Measurements from ENCODE around the gene ART3.
"Not testable (repeated sequence)": the region's sequence is repeated elsewhere in the genome, so short reads cannot be mapped to it uniquely, and the experiment has no call there.

ART3 gene, protein sequence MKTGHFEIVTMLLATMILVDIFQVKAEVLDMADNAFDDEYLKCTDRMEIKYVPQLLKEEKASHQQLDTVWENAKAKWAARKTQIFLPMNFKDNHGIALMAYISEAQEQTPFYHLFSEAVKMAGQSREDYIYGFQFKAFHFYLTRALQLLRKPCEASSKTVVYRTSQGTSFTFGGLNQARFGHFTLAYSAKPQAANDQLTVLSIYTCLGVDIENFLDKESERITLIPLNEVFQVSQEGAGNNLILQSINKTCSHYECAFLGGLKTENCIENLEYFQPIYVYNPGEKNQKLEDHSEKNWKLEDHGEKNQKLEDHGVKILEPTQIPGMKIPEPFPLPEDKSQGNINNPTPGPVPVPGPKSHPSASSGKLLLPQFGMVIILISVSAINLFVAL

GRCh38 chr4:76074468-76074867 is at the start of gene ART3:
Gene ART3, plus strand, starts transcription at chr4:76074709. Its CDS starts 1,181 bp downstream, at chr4:76075890.
- DNase-seq (ENCODE audit: low read depth, low spot score) = no peak
- WGBS (ENCODE audit: insufficient coverage, insufficient read length) = no CpG with 5 or more reads among the region's 1 CpG
- Histone ChIP-seq H3K9me3 (ENCODE audit: control insufficient read depth, insufficient read depth, low read length) (no peaks in the 10 kb centered on the region), H3K4me3 (ENCODE audit: low read length) (no peak within 1 kb of the TSS), H3K4me1 (ENCODE audit: control insufficient read depth, insufficient read depth, low read length) (peaks cover 1% of the 10 kb centered on the region; the same call in 1 of the 2 replicates), H3K27ac (ENCODE audit: low read length) (no peak within 1 kb of the TSS), H3K27me3 (ENCODE audit: control insufficient read depth, insufficient read depth, low read length) (no peaks in the 10 kb centered on the region), H3K36me3 (ENCODE audit: control insufficient read depth, insufficient read depth, low read length) (no peaks in the 10 kb centered on the region)

- Histone ChIP-seq H3K36me3 (ENCODE audit: control insufficient read depth, insufficient read depth, low read length) (no peaks in the 10 kb centered on the region), H3K27ac (ENCODE audit: low read length) (no peak overlapping the region), H3K4me3 (ENCODE audit: low read length) (no peak overlapping the region), H3K27me3 (ENCODE audit: control insufficient read depth, insufficient read depth, low read length) (no peaks in the 10 kb centered on the region), H3K4me1 (ENCODE audit: control insufficient read depth, insufficient read depth, low read length) (no peaks in the 10 kb centered on the region), H3K9me3 (ENCODE audit: control insufficient read depth, insufficient read depth, low read length) (no peaks in the 10 kb centered on the region)
- no peak for DNase-seq (ENCODE audit: low read depth, low spot score)
- no CpG with 5 or more reads among the region's 6 CpGs for WGBS (ENCODE audit: insufficient coverage, insufficient read length)
Observed at GRCh38 chr4:76028350-76028765, 46.2 kb upstream of the ART3 start.

DNA sequence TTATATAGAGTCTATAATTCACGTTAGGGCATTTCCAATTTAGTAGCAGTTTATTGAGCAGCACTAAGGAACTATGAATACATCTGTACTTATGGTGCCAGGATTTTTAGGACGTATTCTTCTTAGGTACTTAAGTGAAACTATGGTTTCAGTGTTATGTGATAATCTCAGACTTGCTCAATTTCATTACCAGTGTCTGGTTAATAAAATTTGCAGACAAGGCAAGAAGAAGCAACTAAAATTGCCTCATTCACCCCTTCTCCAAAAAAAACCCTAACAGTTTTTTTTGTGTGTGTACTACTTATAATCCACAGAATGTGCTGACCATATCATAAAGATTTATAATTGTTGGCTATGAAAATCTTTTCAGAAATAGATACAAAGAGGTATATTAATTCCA is 45.2 kb upstream of the ART3 start:
- H3K27ac ChIP-seq (ENCODE audit: low read length) = no peak overlapping the region

GRCh38 chr4:76035141-76035540 is 39.4 kb upstream of the ART3 start:
- DNase-seq (ENCODE audit: low read depth, low spot score) = no peak
- H3K27ac ChIP-seq (ENCODE audit: low read length) = no peak overlapping the region
- H3K4me1 ChIP-seq (ENCODE audit: control insufficient read depth, insufficient read depth, low read length) = no peaks in the 10 kb centered on the region
- H3K27me3 ChIP-seq (ENCODE audit: control insufficient read depth, insufficient read depth, low read length) = no peaks in the 10 kb centered on the region
- no peak overlapping the region for H3K4me3 ChIP-seq (ENCODE audit: low read length)
- H3K36me3 ChIP-seq (ENCODE audit: control insufficient read depth, insufficient read depth, low read length) = no peaks in the 10 kb centered on the region
- no CpG with 5 or more reads among the region's 3 CpGs for WGBS (ENCODE audit: insufficient coverage, insufficient read length)
- H3K9me3 ChIP-seq (ENCODE audit: control insufficient read depth, insufficient read depth, low read length) = no peaks in the 10 kb centered on the region

More for the DNA sequence above, 45.2 kb upstream of the ART3 start:
- Histone ChIP-seq H3K36me3 (ENCODE audit: control insufficient read depth, insufficient read depth, low read length) (no peaks in the 10 kb centered on the region), H3K9me3 (ENCODE audit: control insufficient read depth, insufficient read depth, low read length) (no peaks in the 10 kb centered on the region), H3K27me3 (ENCODE audit: control insufficient read depth, insufficient read depth, low read length) (no peaks in the 10 kb centered on the region), H3K4me3 (ENCODE audit: low read length) (no peak overlapping the region), H3K4me1 (ENCODE audit: control insufficient read depth, insufficient read depth, low read length) (no peaks in the 10 kb centered on the region)
- WGBS (ENCODE audit: insufficient coverage, insufficient read length) = no CpG with 5 or more reads among the region's 2 CpGs
- DNase-seq (ENCODE audit: low read depth, low spot score) = no peak

GRCh38 chr4:76035799-76036380 is 38.6 kb upstream of the ART3 start, which contains the start of gene CXCL11:
Gene CXCL11, minus strand, starts transcription at chr4:76036070. Its CDS starts 83 bp downstream, at chr4:76035987.
- H3K27ac ChIP-seq (ENCODE audit: low read length) = no peak within 1 kb of the TSS
- H3K9me3 ChIP-seq (ENCODE audit: control insufficient read depth, insufficient read depth, low read length) = no peaks in the 10 kb centered on the region
- H3K4me3 ChIP-seq (ENCODE audit: low read length) = no peak within 1 kb of the TSS
- H3K36me3 ChIP-seq (ENCODE audit: control insufficient read depth, insufficient read depth, low read length) = no peaks in the 10 kb centered on the region
- no peaks in the 10 kb centered on the region for H3K27me3 ChIP-seq (ENCODE audit: control insufficient read depth, insufficient read depth, low read length)
- no CpG with 5 or more reads among the region's 2 CpGs for WGBS (ENCODE audit: insufficient coverage, insufficient read length)
- DNase-seq (ENCODE audit: low read depth, low spot score) = no peak
- no peaks in the 10 kb centered on the region for H3K4me1 ChIP-seq (ENCODE audit: control insufficient read depth, insufficient read depth, low read length)

- Histone ChIP-seq H3K9me3 (ENCODE audit: control insufficient read depth, insufficient read depth, low read length) (no peaks in the 10 kb centered on the region), H3K4me1 (ENCODE audit: control insufficient read depth, insufficient read depth, low read length) (no peaks in the 10 kb centered on the region), H3K27me3 (ENCODE audit: control insufficient read depth, insufficient read depth, low read length) (no peaks in the 10 kb centered on the region), H3K4me3 (ENCODE audit: low read length) (no peak overlapping the region), H3K36me3 (ENCODE audit: control insufficient read depth, insufficient read depth, low read length) (no peaks in the 10 kb centered on the region), H3K27ac (ENCODE audit: low read length) (no peak overlapping the region)
- no peak for DNase-seq (ENCODE audit: low read depth, low spot score)
- no CpG with 5 or more reads among the region's 3 CpGs for WGBS (ENCODE audit: insufficient coverage, insufficient read length)
Observed at GRCh38 chr4:76036855-76037254, 37.7 kb upstream of the ART3 start.

- H3K27ac ChIP-seq (ENCODE audit: low read length); H3K27me3 ChIP-seq (ENCODE audit: control insufficient read depth, insufficient read depth, low read length); DNase-seq (ENCODE audit: low read depth, low spot score); H3K36me3 ChIP-seq (ENCODE audit: control insufficient read depth, insufficient read depth, low read length); H3K4me1 ChIP-seq (ENCODE audit: control insufficient read depth, insufficient read depth, low read length); H3K9me3 ChIP-seq (ENCODE audit: control insufficient read depth, insufficient read depth, low read length); H3K4me3 ChIP-seq (ENCODE audit: low read length): not testable (repeated sequence)
- WGBS (ENCODE audit: insufficient coverage, insufficient read length) = no CpG with 5 or more reads among the region's 18 CpGs
Observed at GRCh38 chr4:76042241-76042998, 32.1 kb upstream of the ART3 start.

DNA sequence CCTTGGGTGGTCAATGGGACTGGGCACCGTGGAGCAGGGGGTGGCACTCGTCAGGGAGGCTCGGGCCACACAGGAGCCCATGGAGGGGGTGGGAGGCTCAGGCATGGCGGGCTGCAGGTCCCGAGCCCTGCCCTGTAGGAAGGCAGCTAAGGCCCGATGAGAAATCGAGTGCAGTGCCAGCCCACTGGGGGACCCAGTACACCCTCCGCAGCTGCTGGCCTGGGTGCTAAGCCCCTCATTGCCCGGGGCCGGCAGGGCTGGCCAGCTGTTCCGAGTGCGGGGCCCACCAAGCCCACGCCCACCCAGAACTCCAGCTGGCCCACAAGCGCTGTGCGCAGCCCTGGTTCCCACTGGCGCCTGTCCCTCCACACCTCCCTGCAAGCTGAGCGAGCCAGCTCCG is 31.2 kb upstream of the ART3 start:
- DNase-seq (ENCODE audit: low read depth, low spot score); H3K27me3 ChIP-seq (ENCODE audit: control insufficient read depth, insufficient read depth, low read length); H3K9me3 ChIP-seq (ENCODE audit: control insufficient read depth, insufficient read depth, low read length); H3K4me3 ChIP-seq (ENCODE audit: low read length); H3K4me1 ChIP-seq (ENCODE audit: control insufficient read depth, insufficient read depth, low read length); H3K27ac ChIP-seq (ENCODE audit: low read length); H3K36me3 ChIP-seq (ENCODE audit: control insufficient read depth, insufficient read depth, low read length): not testable (repeated sequence)
- no CpG with 5 or more reads among the region's 18 CpGs for WGBS (ENCODE audit: insufficient coverage, insufficient read length)

DNA sequence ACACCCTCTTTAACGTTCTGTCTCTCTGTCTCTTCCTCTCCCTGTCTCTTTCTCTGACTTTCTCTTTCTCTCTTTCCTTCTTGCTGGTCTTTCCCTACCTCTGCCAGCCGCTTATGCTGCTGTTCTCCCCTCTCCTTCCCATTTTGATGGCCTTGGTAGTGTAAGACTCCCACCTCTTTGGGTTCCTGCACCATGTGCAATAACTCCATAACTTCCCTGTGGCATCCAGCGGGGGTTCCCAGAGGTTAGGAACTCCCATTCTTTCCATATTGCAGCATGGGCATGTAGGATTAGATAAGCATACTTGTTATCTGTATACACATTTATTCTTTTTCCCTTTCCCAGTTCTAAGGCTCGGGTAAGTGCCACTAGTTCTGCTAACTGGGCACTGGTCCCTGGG is 29.8 kb upstream of the ART3 start:
- WGBS (ENCODE audit: insufficient coverage, insufficient read length) = no CpG with 5 or more reads among the region's 4 CpGs
- not testable (repeated sequence) for DNase-seq (ENCODE audit: low read depth, low spot score); H3K36me3 ChIP-seq (ENCODE audit: control insufficient read depth, insufficient read depth, low read length)

GRCh38 chr4:76049860-76050416 is 24.6 kb upstream of the ART3 start:
- not testable (repeated sequence) for H3K36me3 ChIP-seq (ENCODE audit: control insufficient read depth, insufficient read depth, low read length); H3K27me3 ChIP-seq (ENCODE audit: control insufficient read depth, insufficient read depth, low read length); H3K4me3 ChIP-seq (ENCODE audit: low read length); H3K27ac ChIP-seq (ENCODE audit: low read length); DNase-seq (ENCODE audit: low read depth, low spot score); H3K4me1 ChIP-seq (ENCODE audit: control insufficient read depth, insufficient read depth, low read length); H3K9me3 ChIP-seq (ENCODE audit: control insufficient read depth, insufficient read depth, low read length)
- no CpG with 5 or more reads among the region's 17 CpGs for WGBS (ENCODE audit: insufficient coverage, insufficient read length)

More for the DNA sequence above, 29.8 kb upstream of the ART3 start:
- H3K27ac ChIP-seq (ENCODE audit: low read length); H3K27me3 ChIP-seq (ENCODE audit: control insufficient read depth, insufficient read depth, low read length); H3K9me3 ChIP-seq (ENCODE audit: control insufficient read depth, insufficient read depth, low read length); H3K4me3 ChIP-seq (ENCODE audit: low read length); H3K4me1 ChIP-seq (ENCODE audit: control insufficient read depth, insufficient read depth, low read length): not testable (repeated sequence)

All from iPS DF 6.9 (cell line).